Gastroesophageal sphincter (tissue), 3 donors: ENCODE results near the gene SNRPE.

ENCODE experiments used
- CTCF ChIP-seq, 4 experiments: fragments of 200-600 bp in 2 of 4; fragments of 450-650 bp in 2 of 4; sonication (generic) in 1 of 4; IDR thresholded peaks; one replicate each; pipeline ENCODE4 v1.5.1; 2017 to 2019; ENCODE audit warnings: antibody characterized with exemption in 4 of 4, mild to moderate bottlenecking in 2 of 4, moderate library complexity in 2 of 4
- EP300 ChIP-seq: sonication (generic); formaldehyde crosslinking; IDR thresholded peaks from one replicate; pipeline ENCODE4 v1.6.1; 2017; ENCODE audit warnings: antibody characterized with exemption, mild to moderate bottlenecking
- POLR2A ChIP-seq, 2 donors: fragments of 450-650 bp; IDR thresholded peaks; one replicate each; pipeline ENCODE4 v1.6.1; 2017; ENCODE audit warnings: antibody characterized with exemption in 2 of 2, mild to moderate bottlenecking in 2 of 2, moderate library complexity in 1 of 2
- POLR2AphosphoS5 ChIP-seq: sonication (generic); formaldehyde crosslinking; IDR thresholded peaks from one replicate; pipeline ENCODE4 v1.6.1; 2017; ENCODE audit warnings: antibody characterized with exemption

- TF ChIP-seq CTCF (IDR thresholded peaks at IDR 0.05), result no peak
- no peak for TF ChIP-seq EP300
- no peak for TF ChIP-seq POLR2AphosphoS5
- no peak for TF ChIP-seq POLR2A (IDR thresholded peaks at IDR 0.05)
These were observed 54.4 kb downstream of the SNRPE start for GRCh38 chr1:203915811-203916210.
